Mesendoderm (in vitro differentiated cells): ENCODE measurements around the gene EIF4G2.
"Not testable (repeated sequence)": the region's sequence is repeated elsewhere in the genome, so short reads cannot be mapped to it uniquely, and the experiment has no call there.

Experiments used
- DNase-seq: peaks from one replicate; pipeline ENCODE4 v3.0.0; 2013
- H2AK5ac ChIP-seq: 2 replicates; pipeline ENCODE4 v1.6.1; 2013; ENCODE audit warnings: low read length, inconsistent platforms
- H2BK120ac ChIP-seq: 2 replicates; pipeline ENCODE4 v1.6.1; 2013; ENCODE audit warnings: low read depth, mild to moderate bottlenecking, low read length, moderate library complexity, mixed read lengths
- H2BK15ac ChIP-seq: replicated peaks from 2 replicates; pipeline ENCODE4 v1.6.1; 2013; ENCODE audit warnings: low read depth, mild to moderate bottlenecking, moderate library complexity
- H2BK5ac ChIP-seq: 2 replicates; pipeline ENCODE4 v1.6.1; 2013; ENCODE audit warnings: low read length, inconsistent platforms
- H3K18ac ChIP-seq: 2 replicates; pipeline ENCODE4 v1.6.1; 2013; ENCODE audit warnings: mild to moderate bottlenecking, low read length, mixed read lengths
- H3K23ac ChIP-seq: one replicate; pipeline ENCODE4 v1.6.1; 2013; ENCODE audit warnings: low read length
- H3K27ac ChIP-seq: 2 replicates; pipeline ENCODE4 v1.5.1; 2013; ENCODE audit warnings: low read depth, mild to moderate bottlenecking, inconsistent platforms, low read length, moderate library complexity
- H3K27me3 ChIP-seq: 2 replicates; pipeline ENCODE4 v1.6.1; 2013; ENCODE audit warnings: low read length, control low read depth, mild to moderate bottlenecking, inconsistent platforms; ENCODE audit not compliant: insufficient read depth, poor library complexity
- H3K36me3 ChIP-seq: 2 replicates; pipeline ENCODE4 v1.6.1; 2013; ENCODE audit warnings: low read length, inconsistent platforms; ENCODE audit not compliant: control insufficient read depth, insufficient read depth
- H3K4ac ChIP-seq: one replicate; pipeline ENCODE4 v1.6.1; 2013; ENCODE audit warnings: low read depth, mild to moderate bottlenecking, low read length, moderate library complexity
- H3K4me1 ChIP-seq: 2 replicates; pipeline ENCODE4 v1.6.1; 2013; ENCODE audit warnings: low read depth, low read length, inconsistent platforms; ENCODE audit not compliant: control insufficient read depth
- H3K4me2 ChIP-seq: 2 replicates; pipeline ENCODE4 v1.6.1; 2013; ENCODE audit warnings: low read length
- H3K4me3 ChIP-seq: 2 replicates; pipeline ENCODE4 v1.5.1; 2013; ENCODE audit warnings: mild to moderate bottlenecking, low read length
- H3K56ac ChIP-seq: one replicate; pipeline ENCODE4 v1.6.1; 2013; ENCODE audit warnings: low read length
- H3K79me1 ChIP-seq: 2 replicates; pipeline ENCODE4 v1.6.1; 2013; ENCODE audit warnings: low read length, inconsistent platforms
- H3K79me2 ChIP-seq: 2 replicates; pipeline ENCODE4 v1.6.1; 2013; ENCODE audit warnings: mild to moderate bottlenecking, low read length; ENCODE audit not compliant: control insufficient read depth, insufficient read depth
- H3K9ac ChIP-seq: 2 replicates; pipeline ENCODE4 v1.6.1; 2013; ENCODE audit warnings: low read length, inconsistent platforms
- H4K5ac ChIP-seq: one replicate; pipeline ENCODE4 v1.6.1; 2013; ENCODE audit warnings: low read length
- H4K8ac ChIP-seq: one replicate; pipeline ENCODE4 v1.6.1; 2013; ENCODE audit warnings: low read depth, mild to moderate bottlenecking, control low read depth, low read length, moderate library complexity
- WGBS: extraction: QIAGEN DNeasy Blood & Tissue Kit; methylation state at CpG from one replicate; pipeline ENCODE4 v1.1.7; 2013; ENCODE audit warnings: low lambda C conversion rate, missing lambda C conversion rate; ENCODE audit not compliant: insufficient coverage; ENCODE audit errors: extremely low coverage; 5-methylcytosine and 5-hydroxymethylcytosine counted together

The EIF4G2 gene

GRCh38 chr11:10838083-10838482 is 29.4 kb upstream of the EIF4G2 start:
- H4K5ac ChIP-seq = no peak overlapping the region
- H3K4me1 ChIP-seq = no peaks in the 10 kb centered on the region
- no peaks in the 10 kb centered on the region for H3K36me3 ChIP-seq
- no peak overlapping the region for H2BK15ac ChIP-seq
- no peak overlapping the region for H2BK120ac ChIP-seq
- H3K27ac ChIP-seq = no peak overlapping the region
- H3K27me3 ChIP-seq = no peaks in the 10 kb centered on the region
- H3K79me1 ChIP-seq = no peaks in the 10 kb centered on the region
- no peak overlapping the region for H3K23ac ChIP-seq
- H2AK5ac ChIP-seq = no peak overlapping the region
- H3K4me2 ChIP-seq = no peak overlapping the region
- H3K18ac ChIP-seq = no peak overlapping the region
- no peak overlapping the region for H3K9ac ChIP-seq
- no peak overlapping the region for H2BK5ac ChIP-seq
- H3K4me3 ChIP-seq = no peak overlapping the region
- no peak overlapping the region for H3K4ac ChIP-seq
- no peak overlapping the region for H4K8ac ChIP-seq
- H3K56ac ChIP-seq = no peak overlapping the region
- DNase-seq = no peak
- H3K79me2 ChIP-seq = no peaks in the 10 kb centered on the region

- H3K27ac ChIP-seq, H4K8ac ChIP-seq, H3K4me2 ChIP-seq, H3K9ac ChIP-seq, H3K18ac ChIP-seq, H2BK5ac ChIP-seq, H2AK5ac ChIP-seq, DNase-seq, H3K23ac ChIP-seq, H3K79me1 ChIP-seq, H2BK15ac ChIP-seq, H3K79me2 ChIP-seq, H3K36me3 ChIP-seq, H2BK120ac ChIP-seq, H3K56ac ChIP-seq, H3K4me1 ChIP-seq, H3K4me3 ChIP-seq, H3K27me3 ChIP-seq, H3K4ac ChIP-seq, H4K5ac ChIP-seq: not testable (repeated sequence)
- WGBS = no CpG with 5 or more reads among the region's 4 CpGs
These were observed 28.2 kb upstream of the EIF4G2 start for GRCh38 chr11:10836884-10837283.

- Histone ChIP-seq H2BK15ac (no peak overlapping the region), H3K4me2 (no peak overlapping the region), H3K27ac (no peak overlapping the region), H3K4ac (no peak overlapping the region), H3K79me1 (no peaks in the 10 kb centered on the region), H4K8ac (no peak overlapping the region), H3K4me1 (no peaks in the 10 kb centered on the region), H3K56ac (no peak overlapping the region), H3K9ac (no peak overlapping the region), H3K18ac (no peak overlapping the region), H3K27me3 (no peaks in the 10 kb centered on the region), H2BK120ac (no peak overlapping the region), H3K36me3 (no peaks in the 10 kb centered on the region), H3K23ac (no peak overlapping the region), H2AK5ac (no peak overlapping the region), H3K4me3 (no peak overlapping the region), H3K79me2 (no peaks in the 10 kb centered on the region), H2BK5ac (no peak overlapping the region), H4K5ac (no peak overlapping the region)
- DNase-seq = no peak
- no CpG with 5 or more reads among the region's 4 CpGs for WGBS
These were observed 20.4 kb upstream of the EIF4G2 start for GRCh38 chr11:10829139-10829538.

GRCh38 chr11:10828402-10828801 is 19.7 kb upstream of the EIF4G2 start:
- Histone ChIP-seq H2BK120ac (no peak overlapping the region), H4K8ac (no peak overlapping the region), H3K79me1 (no peaks in the 10 kb centered on the region), H3K4ac (no peak overlapping the region), H3K27me3 (no peaks in the 10 kb centered on the region), H3K27ac (no peak overlapping the region), H2BK15ac (no peak overlapping the region), H3K23ac (no peak overlapping the region), H3K36me3 (no peaks in the 10 kb centered on the region), H2BK5ac (no peak overlapping the region), H3K4me2 (no peak overlapping the region), H3K18ac (no peak overlapping the region), H4K5ac (no peak overlapping the region), H3K4me3 (no peak overlapping the region), H3K79me2 (no peaks in the 10 kb centered on the region), H3K4me1 (no peaks in the 10 kb centered on the region), H3K9ac (no peak overlapping the region), H2AK5ac (no peak overlapping the region), H3K56ac (no peak overlapping the region)
- WGBS = no CpG with 5 or more reads among the region's 2 CpGs
- no peak for DNase-seq

GRCh38 chr11:10824888-10825287 is 16.2 kb upstream of the EIF4G2 start:
- Histone ChIP-seq H3K4ac (no peak overlapping the region), H4K8ac (no peak overlapping the region)
- WGBS = no CpG with 5 or more reads among the region's 3 CpGs

GRCh38 chr11:10823152-10823579 is 14.4 kb upstream of the EIF4G2 start:
- Histone ChIP-seq H3K23ac (no peak overlapping the region), H3K18ac (no peak overlapping the region), H2AK5ac (no peak overlapping the region), H3K9ac (no peak overlapping the region), H3K27me3 (no peaks in the 10 kb centered on the region), H2BK5ac (no peak overlapping the region), H3K79me1 (no peaks in the 10 kb centered on the region), H3K4me3 (no peak overlapping the region), H3K4me2 (no peak overlapping the region), H3K56ac (no peak overlapping the region), H2BK15ac (no peak overlapping the region), H3K4ac (no peak overlapping the region), H3K79me2 (no peaks in the 10 kb centered on the region), H3K27ac (no peak overlapping the region), H3K36me3 (no peaks in the 10 kb centered on the region), H4K8ac (no peak overlapping the region), H4K5ac (no peak overlapping the region), H2BK120ac (no peak overlapping the region), H3K4me1 (no peaks in the 10 kb centered on the region)
- WGBS = no CpG with 5 or more reads among the region's 2 CpGs
- DNase-seq = no peak

More at GRCh38 chr11:10824888-10825287, 16.2 kb upstream of the EIF4G2 start:
- no peak overlapping the region for H3K56ac ChIP-seq
- H3K79me2 ChIP-seq = no peaks in the 10 kb centered on the region
- H3K4me1 ChIP-seq = no peaks in the 10 kb centered on the region
- H2BK15ac ChIP-seq = no peak overlapping the region
- H3K36me3 ChIP-seq = no peaks in the 10 kb centered on the region
- no peaks in the 10 kb centered on the region for H3K79me1 ChIP-seq
- H3K18ac ChIP-seq = no peak overlapping the region
- no peaks in the 10 kb centered on the region for H3K27me3 ChIP-seq
- H3K23ac ChIP-seq = no peak overlapping the region
- H3K9ac ChIP-seq = no peak overlapping the region
- no peak overlapping the region for H2BK5ac ChIP-seq
- no peak overlapping the region for H3K27ac ChIP-seq
- no peak overlapping the region for H4K5ac ChIP-seq
- no peak overlapping the region for H3K4me2 ChIP-seq
- no peak overlapping the region for H2BK120ac ChIP-seq
- no peak for DNase-seq
- H3K4me3 ChIP-seq = no peak overlapping the region
- H2AK5ac ChIP-seq = no peak overlapping the region
